ENCODE results near the gene CPZ. TPM values are rescaled to one million over a fixed set of nuclear protein-coding genes. Genes with fewer than 3 reads are reported as not detected.

Gene CPZ
- total and polyA plus RNA-seq, 2 of the 4 experiments (the other 2 are of a cell fraction), result 0.90 to 10.3 TPM

- Histone ChIP-seq H3K27ac (ENCODE audit: insufficient read depth, low read length) (no peak overlapping the region), H3K4ac (ENCODE audit: low read depth, low read length) (no peak overlapping the region), H3K27me3 (ENCODE audit: control insufficient read depth, insufficient read depth, low read length) (peaks cover 67% of the 10 kb centered on the region), H2AK5ac (ENCODE audit: low read depth, low read length) (no peak overlapping the region), H3K14ac (replicated peaks; ENCODE audit: low read depth, low read length) (no peak overlapping the region), H3K79me1 (ENCODE audit: low read depth in 1 of 2, low read length in 2 of 2) (no peaks in the 10 kb centered on the region), H2BK120ac (ENCODE audit: low read depth, low read length) (no peak overlapping the region), H4K20me1 (ENCODE audit: insufficient read depth, low read length) (no peaks in the 10 kb centered on the region; the same call in 1 of the 2 replicates), H3K56ac (ENCODE audit: extremely low read depth, insufficient read depth, low read length) (no peak overlapping the region), H2BK20ac (ENCODE audit: low read depth, low read length) (no peak overlapping the region), H2AFZ (replicated peaks; ENCODE audit: low read length, poor library complexity) (no peak overlapping the region), H3K4me2 (ENCODE audit: low read depth, low read length) (no peak overlapping the region), H3K4me1 (ENCODE audit: control insufficient read depth, insufficient read depth, low read length) (no peaks in the 10 kb centered on the region), H3K9me1 (ENCODE audit: insufficient read depth, low read length) (no peaks in the 10 kb centered on the region), H3K4me3 (ENCODE audit: insufficient read depth, low read depth, low read length) (no peak overlapping the region), H2AK9ac (replicated peaks; ENCODE audit: low read depth, low read length, poor library complexity) (no peak overlapping the region), H3K36me3 (ENCODE audit: control insufficient read depth, insufficient read depth, low read length) (no peaks in the 10 kb centered on the region), H3K23ac (ENCODE audit: low read depth, low read length) (no peak overlapping the region), H4K8ac (ENCODE audit: low read depth in 2 of 2, low read length in 2 of 2) (no peak overlapping the region), H2BK5ac (ENCODE audit: low read depth, low read length, poor library complexity, severe bottlenecking) (no peak overlapping the region), H2BK15ac (ENCODE audit: low read depth, low read length) (no peak overlapping the region), H4K5ac (ENCODE audit: low read depth, low read length) (no peak overlapping the region), H3K18ac (ENCODE audit: low read depth, low read length) (no peak overlapping the region), H3K9ac (ENCODE audit: low read depth, low read length) (no peak overlapping the region), H3K9me3 (ENCODE audit: control insufficient read depth, insufficient read depth, low read length) (no peaks in the 10 kb centered on the region; the same call in 1 of the 2 replicates), H4K91ac (ENCODE audit: insufficient read depth, low read depth, low read length) (no peak overlapping the region)
- TF ChIP-seq CHD1 (IDR thresholded peaks at IDR 0.05; ENCODE audit: low read depth, low read length), result no peak
- no peak for TF ChIP-seq SMC3 (IDR thresholded peaks at IDR 0.05; ENCODE audit: low read depth, low read length)
- no peak for TF ChIP-seq USF2 (IDR thresholded peaks at IDR 0.05; ENCODE audit: low read depth, low read length)
- TF ChIP-seq RCOR1 (IDR thresholded peaks at IDR 0.05; ENCODE audit: insufficient replicate concordance, low read length), result no peak
- no peak for TF ChIP-seq RAD21 (IDR thresholded peaks at IDR 0.05; ENCODE audit: low read length)
- no peak for TF ChIP-seq CEBPB (IDR thresholded peaks at IDR 0.05; ENCODE audit: low read depth, low read length)
- TF ChIP-seq MAZ (IDR thresholded peaks at IDR 0.05; ENCODE audit: borderline replicate concordance, low read depth, low read length), result no peak
- no peak for TF ChIP-seq CTCF (conservative IDR thresholded peaks at IDR 0.05; ENCODE audit: low read depth, low read length)
- TF ChIP-seq POLR2A (IDR thresholded peaks at IDR 0.05; ENCODE audit: low read depth, low read length), result no peak
- TF ChIP-seq MAFK (IDR thresholded peaks at IDR 0.05; ENCODE audit: low read depth, low read length), result no peak
- no peak for TF ChIP-seq BHLHE40 (IDR thresholded peaks at IDR 0.05; ENCODE audit: low read depth, low read length)
- no peak for TF ChIP-seq RFX5 (IDR thresholded peaks at IDR 0.05; ENCODE audit: low read depth, low read length)
- TF ChIP-seq MXI1 (IDR thresholded peaks at IDR 0.05; ENCODE audit: borderline replicate concordance, low read depth, low read length), result no peak
- TF ChIP-seq ELK1 (IDR thresholded peaks at IDR 0.05; ENCODE audit: borderline replicate concordance, low read depth, low read length), result no peak
- TF ChIP-seq FOS (IDR thresholded peaks at IDR 0.05; ENCODE audit: low read depth, low read length), result no peak
- no peak for TF ChIP-seq NFE2L2 (IDR thresholded peaks at IDR 0.05; ENCODE audit: low read depth, low read length)
- POLR2A ChIA-PET (ENCODE audit: unreplicated experiment), result no interaction called here
- DNase-seq (no peak), ATAC-seq (ENCODE audit: low read depth) (no peak)
- WGBS, 2 experiments (ENCODE audit: extremely low coverage in 2 of 2, insufficient read length in 1 of 2), result 60% methylated on average over 2 of the region's 12 CpGs; no CpG with 5 or more reads in 1 of the 2 experiments
- intact Hi-C loops (cut with micrococcal nuclease), result no loop called here
- dilution Hi-C loops (cut with HindIII; ENCODE audit: low sequenced_read_pairs, unreplicated experiment), result no loop called here
- no TSS peak for BruUV-seq (replicated peaks)
- CTCF ChIA-PET, result no interaction called here
- in situ Hi-C loops (cut with MboI; ENCODE audit: low sequenced_read_pairs), result no loop called here
Measured at GRCh38 chr4:8579526-8580320, 12.8 kb upstream of the CPZ start.
